Activated CD4-positive, alpha-beta T cell treated with anti-CD3 and anti-CD28 coated beads for 24 hours (primary cell): ENCODE data around the gene FGGY.

ENCODE experiments used
- DNase-seq, 2 donors: peaks; one replicate each; pipeline ENCODE4 v3.0.0-alpha.2; 2020; ENCODE audit warnings: low read depth in 2 of 2

Gene FGGY

DNA sequence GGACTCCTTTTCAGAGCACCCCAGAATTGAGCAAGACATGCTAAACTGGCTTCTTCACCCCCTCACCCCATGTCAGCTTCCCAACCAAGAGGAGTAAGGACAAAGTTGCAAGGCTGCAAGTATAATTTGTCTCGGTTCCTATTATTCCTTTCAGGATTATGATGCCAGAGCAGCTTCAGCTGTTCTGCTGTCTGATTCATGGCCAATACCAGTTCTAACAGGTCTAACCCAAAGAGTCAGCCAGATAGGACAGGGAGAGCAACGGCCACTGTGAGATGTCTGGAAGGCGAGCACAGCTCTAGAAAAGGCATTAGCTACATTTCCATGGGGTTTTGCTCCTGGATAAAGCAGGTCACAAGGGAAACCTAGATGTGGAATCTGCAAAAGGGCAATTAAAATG lies 464.5 kb downstream of the FGGY start:
- DNase-seq: no peak

DNA sequence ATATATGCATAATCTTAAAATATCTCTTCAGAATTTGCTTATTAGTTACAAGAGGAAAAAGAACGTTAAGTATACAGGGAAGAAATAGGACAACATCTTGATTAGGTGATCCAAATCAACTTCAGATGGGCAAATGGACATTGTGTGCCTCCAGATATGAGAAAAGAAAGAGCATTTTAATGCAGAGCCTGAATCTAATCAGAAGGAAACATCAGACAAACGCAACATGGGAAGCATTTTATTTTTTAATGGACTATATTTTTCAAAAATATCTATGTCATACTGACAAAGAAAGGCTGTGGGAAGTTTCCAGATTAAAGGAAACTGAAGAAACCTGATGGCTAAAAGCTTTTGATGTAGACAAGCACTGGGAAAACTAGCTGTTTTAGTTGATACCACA lies 466.5 kb downstream of the FGGY start:
- no peak for DNase-seq

DNA sequence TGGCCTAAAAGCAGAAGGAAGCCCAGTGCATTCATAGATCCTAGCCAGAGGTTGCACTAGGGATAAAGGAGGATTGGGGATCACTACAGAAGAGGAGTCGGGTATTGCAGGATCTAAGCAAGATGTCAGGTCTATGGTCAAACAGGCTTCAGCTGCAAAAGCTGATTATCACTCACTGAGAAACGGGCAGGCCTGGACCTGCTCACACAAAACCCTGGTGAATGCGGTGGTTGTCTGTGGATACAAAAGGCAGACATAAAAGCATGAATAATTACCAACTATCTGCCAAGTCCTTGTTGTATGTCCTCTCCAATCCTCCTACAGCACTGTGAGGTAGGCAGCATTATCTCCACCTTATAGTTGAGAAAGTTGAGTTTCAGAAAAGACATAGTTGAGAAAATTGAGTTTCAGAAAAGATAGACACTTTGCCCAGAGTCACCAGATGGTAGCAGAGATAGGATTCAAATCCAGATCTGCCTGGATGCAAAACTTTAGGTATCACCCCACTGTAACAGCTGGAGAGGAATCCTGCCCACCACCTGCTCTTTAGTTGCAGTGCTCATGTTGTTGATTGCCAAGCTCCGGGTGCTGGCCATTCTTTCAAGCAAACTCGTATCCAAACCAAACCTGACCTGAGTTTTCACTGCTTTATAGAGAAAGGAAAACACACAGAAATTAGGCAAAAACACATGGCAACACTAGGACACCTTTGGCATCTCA lies 468.3 kb downstream of the FGGY start:
- no peak for DNase-seq

DNA sequence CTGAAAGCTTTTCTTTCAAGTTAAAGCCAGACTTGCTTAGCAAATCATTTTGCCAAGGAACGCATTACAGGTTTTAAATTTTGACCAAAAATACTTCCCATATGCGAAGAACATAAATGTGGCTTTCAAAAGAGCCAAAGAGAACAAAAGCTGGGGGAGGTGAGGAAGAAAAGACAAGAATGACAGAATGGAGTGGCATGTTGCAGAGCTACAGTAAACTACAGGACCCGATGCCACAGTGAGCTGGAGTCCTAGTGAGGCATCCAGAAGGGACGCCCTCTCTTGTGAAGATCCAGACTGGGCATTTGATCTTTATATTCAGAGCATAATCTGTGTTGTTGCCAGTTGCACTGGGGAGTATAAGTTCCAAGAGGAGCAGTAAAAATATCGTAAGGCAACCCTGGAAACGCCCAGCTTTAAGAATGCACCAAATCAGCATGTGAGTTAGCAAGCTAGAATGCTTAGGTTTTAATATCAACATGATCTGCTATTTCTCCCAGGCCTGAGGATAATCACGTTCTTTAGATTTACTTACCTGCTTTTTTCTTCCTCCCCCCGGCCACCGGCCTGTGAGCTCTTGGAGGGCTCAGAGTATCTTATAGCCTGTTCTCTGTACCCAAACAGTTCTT lies 469.4 kb downstream of the FGGY start:
- no peak for DNase-seq

DNA sequence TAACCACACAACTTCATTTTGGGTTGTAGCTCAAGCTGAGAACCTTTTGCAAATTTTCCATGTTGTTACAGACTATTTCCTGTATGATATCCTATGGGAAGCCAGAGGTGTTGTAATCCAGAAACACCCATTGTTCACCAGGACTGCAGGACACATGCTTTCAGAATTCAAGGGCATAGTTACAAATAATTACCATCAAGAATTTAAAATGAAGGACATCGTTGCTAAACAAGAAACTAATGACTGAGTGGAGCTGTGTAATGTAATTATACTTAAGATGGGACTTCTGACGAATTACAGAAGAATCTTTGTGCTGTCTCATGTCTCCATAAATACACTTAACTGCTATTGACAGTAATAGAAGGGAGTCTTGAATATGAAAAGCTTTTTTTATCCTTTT lies 470.2 kb downstream of the FGGY start:
- DNase-seq: no peak

DNA sequence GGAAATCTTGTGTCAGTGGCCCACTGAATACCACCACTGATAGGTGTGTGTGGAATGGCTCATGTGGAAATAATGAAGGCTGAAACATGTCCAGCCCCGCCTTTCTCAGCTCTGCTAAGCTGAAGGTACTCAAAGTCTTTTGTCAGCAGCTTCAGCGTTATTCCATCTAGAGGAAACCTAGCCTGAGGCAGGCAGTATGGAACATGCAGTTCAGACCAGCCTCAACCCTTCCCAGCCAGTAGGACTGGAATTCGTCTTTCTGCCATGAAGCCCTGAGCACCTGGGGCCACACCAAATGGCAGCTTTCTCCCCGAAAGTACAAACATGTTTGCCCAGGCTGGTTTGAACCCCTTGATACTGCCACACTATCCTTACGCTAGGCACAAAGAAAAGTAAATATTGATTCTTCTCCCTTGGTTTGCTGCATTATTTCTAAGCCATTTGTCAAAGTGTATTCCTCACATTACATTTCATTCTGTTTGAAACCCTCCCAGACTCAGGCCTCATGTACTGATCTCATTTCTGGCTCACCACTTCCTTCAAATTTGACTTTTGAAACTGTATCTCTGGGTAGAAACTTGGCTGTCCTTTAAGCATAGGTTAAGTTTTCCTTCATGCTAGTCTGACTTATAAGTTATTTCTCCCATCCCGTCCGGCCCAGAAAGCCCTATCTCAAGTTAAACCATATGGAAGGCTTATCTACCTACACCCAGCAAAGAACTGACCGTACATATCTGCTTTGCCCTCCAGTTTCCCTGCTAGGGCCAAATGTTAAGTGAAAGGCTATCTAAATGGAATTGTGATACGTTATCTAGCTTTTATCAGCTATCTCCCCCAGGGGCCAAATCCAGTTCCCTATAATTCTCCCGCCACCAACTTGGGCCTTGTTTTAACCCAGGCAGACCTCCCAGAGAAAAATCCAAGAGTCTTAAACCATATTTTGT lies 472.2 kb downstream of the FGGY start:
- DNase-seq: no peak

DNA sequence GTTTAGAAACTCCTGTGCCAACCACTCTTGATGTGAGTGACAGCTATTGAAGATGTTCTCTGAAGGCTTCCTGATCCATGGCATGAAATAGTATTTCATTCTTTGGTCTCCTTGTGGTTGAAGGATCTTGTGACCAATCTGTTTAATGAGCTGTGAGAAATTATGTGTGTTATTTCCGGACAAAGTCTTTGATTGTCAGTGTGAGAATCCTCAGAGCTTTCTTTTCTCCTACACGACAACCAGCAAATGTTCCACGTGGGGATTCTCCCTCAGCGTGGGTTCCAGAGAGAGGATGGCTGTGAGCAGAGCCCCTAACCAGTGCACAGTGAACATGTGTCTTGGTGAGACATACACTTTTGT lies 472.8 kb downstream of the FGGY start:
- DNase-seq: no peak

DNA sequence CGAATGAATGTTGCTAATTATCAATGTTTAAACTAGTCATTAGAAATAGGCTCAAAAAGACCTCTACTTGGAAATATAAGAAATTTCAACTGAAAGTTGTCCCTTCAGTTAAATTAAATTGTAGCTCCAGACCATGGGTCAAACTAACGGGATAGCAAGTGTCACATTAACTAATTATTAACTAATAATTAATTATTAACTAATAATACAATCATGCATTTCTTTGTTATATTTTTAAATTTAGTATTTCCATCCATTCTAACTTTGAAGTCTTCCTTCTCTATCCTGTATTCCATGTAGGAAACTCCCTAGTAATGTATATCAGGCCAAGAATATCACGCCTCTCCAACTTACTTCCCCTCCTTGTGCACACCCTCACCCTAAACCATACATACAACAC lies 474.5 kb downstream of the FGGY start:
- DNase-seq: no peak

DNA sequence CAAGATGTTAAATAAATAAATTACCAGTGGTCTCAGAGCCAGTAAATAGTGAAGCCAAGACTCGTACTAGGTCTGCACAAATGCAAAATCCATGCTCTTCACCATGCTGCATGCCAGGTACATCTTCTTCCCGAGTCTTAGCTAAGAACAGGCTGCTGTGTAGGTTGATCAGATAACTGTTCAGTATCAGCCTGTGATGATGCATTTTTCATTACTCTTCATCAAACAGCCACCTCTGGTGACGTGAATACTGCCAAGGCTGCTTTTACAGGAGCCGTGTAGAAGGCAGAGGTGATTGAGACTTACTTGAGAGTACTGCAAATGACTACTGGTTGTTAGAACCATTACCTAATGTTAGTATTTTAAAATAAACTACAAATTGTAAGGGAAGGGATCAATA lies 478.6 kb downstream of the FGGY start:
- no peak for DNase-seq

DNA sequence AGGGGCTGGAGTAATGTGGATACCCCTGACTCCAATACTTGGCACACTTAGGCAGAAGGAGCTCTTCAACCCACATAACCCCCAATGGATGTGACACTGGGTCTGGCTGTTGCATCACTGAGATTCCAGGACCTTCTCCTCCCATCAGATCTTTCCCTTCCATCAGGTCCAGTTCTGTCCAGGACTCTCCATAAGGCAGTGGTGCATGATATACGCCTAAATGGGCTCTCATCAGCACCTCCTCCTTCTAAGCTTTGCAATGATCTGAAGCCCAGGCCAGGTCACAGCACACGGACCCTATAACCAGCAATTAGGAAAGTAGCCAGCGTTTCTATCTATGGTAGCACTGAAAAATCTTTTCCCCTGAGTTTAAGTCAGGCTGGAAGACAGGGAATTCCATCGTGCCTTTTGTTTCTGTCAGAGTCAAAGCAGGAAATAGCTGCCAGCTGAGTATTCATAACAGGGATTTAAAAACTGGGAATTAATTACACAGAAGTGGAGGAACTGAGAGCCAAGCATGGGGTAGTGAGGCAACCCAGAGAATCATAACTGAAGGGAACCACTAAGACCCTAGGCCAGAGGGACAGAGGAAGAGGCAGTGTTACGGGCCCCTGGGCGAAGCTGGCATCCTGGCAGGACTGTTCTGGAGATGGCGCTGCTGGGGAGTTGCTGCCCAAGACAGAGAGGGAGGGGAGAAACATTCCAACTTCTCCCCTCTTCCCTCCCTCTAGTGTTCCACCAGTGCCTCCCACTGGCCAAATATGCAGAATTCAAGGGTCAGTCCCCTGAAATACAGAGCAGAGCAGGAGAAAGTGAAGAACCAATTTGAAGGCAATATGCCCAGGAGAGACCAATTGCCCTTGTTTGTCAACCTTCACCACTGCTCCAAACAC lies 480.3 kb downstream of the FGGY start:
- no peak for DNase-seq

DNA sequence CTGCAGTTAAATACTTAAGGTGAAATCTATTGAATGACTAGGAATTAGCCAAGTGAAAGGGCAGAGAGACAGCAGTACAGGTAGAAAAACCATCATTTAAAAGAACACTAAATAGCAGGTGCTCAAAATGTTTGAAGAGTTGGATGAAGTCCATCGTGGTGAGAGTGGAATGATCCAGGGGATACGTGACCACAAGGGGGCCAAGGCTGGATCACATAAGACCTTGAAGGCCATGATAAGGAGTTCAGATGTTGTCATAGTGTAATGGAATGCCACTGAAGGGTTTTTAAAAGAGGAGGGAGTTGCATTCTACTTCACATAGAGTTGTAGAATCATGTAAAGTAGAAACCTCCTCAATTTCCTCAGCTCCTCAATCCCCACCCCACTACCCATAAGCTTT lies 483.1 kb downstream of the FGGY start:
- no peak for DNase-seq

DNA sequence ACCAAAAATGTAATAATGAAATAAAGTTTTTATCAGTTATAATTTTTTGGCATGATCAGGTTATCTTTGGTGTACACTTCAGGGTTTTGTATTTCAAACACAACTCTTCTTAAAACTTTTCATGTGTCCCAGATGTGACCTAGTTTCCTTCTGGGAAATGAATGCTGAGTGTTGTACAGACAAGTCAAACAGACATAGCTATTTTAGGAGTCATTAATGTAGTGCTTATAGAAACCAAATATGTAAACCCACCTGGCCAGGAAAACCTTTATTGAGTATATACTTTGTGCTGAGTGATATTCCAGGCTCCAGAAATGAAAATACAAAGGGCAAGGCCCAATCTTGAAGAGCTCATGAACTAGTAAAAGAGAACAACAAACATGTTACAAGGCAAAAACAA lies 491.9 kb downstream of the FGGY start:
- DNase-seq: no peak

DNA sequence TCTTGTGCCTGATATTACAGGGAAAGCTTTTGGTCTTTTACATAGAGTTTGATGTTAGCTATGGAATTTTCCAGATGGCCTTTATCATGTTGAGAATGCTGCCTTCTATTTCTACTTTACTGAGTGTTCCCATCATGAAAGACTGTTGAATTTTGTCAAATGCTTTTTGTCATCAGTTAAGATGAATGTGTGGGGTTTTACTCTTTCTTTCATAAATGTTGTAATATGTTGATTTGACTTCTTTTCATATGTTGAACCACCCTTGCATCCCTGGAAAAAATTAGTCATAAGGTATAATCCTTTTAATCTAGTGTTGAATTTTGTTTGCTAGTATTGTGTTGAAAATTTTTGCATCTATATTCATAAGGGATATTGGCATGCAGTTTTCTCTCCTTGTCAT lies 501.7 kb downstream of the FGGY start:
- DNase-seq: no peak

DNA sequence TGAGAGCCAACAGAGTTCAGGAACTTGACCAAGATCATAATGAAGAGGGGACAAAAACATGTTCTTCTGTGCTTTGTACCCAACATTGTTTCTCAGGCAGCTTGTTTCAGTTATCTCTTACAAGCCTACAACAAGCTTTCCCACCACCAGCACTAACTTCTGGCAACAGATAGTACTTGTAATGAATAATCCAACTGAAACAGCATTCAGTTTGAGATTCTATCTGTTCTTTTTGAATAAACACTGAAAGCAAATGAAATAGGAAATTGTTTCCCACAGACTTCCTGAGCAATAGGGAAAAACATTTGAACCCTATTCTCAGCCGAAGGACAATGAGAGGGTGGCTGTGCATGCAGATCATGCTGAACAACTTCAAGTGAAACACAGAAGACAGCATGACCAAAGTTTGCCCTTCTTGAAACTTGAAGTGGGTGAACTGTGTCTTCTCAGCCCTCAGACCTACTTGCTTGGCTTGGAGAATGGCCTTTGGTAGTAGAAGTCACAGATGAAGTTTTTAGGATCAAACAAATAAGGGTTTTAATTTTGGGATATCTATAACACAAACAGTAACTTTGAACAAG lies 506.7 kb downstream of the FGGY start:
- DNase-seq: no peak

DNA sequence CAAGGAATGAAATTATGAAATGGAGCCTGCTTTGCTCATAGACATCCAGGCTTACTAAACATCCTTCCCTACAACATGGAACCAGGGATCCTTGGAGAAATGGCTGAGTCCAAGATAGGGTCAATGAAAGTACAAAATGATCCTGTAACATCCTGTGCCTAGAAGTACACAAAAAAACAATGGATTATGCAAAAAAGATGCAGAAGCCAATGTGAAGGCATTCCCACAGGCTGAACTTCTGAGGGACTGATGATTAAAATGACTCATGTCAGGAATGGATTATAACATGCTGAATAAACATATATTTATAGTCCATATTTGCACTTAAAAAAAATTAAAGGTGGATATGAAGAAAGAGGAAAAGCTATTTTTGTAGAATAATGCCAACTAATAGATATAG lies 507.4 kb downstream of the FGGY start:
- DNase-seq: no peak

DNA sequence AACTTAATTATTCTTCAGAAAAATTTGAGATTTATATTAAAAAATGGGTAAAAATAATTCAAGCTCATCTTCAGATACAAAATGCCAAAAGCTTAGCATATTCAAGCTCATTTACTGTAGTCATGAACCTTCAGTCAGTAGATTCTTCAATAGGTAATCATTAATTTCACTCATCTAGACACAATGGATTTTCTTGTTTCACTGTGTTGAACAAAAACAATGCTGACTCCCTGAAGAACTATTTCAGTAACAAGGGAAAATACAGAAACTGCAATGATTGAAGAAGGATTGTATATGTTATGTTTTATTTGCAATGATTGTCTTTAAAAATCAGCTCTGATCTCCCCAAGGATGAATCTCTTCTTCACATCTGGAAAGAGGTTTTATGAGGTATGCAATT lies 508.7 kb downstream of the FGGY start:
- no peak for DNase-seq
